K562 (cell line): ENCODE measurements around the gene ADD1. TPM values are rescaled to one million over a fixed set of nuclear protein-coding genes. Genes with fewer than 3 reads are reported as not detected.

Experiments
- BACH1 ChIP-seq: fragments of 200-800 bp; sonication (Bioruptor generic); IDR thresholded peaks from 2 replicates; pipeline ENCODE4 v1.6.1; 2016; ENCODE audit warnings: missing genetic modification characterization, missing compliant biosample characterization
- C11orf30 ChIP-seq: fragments of 450-650 bp; IDR thresholded peaks from 2 replicates; pipeline ENCODE4 v1.6.1; 2016; ENCODE audit warnings: low read depth, mild to moderate bottlenecking
- CREB1 ChIP-seq, 2 experiments: sonication (generic) in 1 of 2; formaldehyde crosslinking in 1 of 2; IDR thresholded peaks; 2 replicates each; pipeline versions ENCODE4 v1.6.1 to v1.8.0; 2012 to 2022; ENCODE audit warnings: inconsistent platforms in 1 of 2, mild to moderate bottlenecking in 1 of 2, missing genetic modification reagents in 1 of 2, moderate library complexity in 1 of 2
- HMG20B ChIP-seq: fragments of 250-450 bp; sonication (Bioruptor Pico); IDR thresholded peaks from 2 replicates; pipeline ENCODE4 v1.5.0; 2021; ENCODE audit warnings: mild to moderate bottlenecking
- KLF6 ChIP-seq: fragments of 250-450 bp; sonication (Bioruptor Pico); IDR thresholded peaks from 2 replicates; pipeline ENCODE4 v1.4.0; 2020; ENCODE audit warnings: mild to moderate bottlenecking, moderate library complexity, borderline replicate concordance
- MCM7 ChIP-seq, 2 experiments: fragments of 450-650 bp; IDR thresholded peaks; 2 replicates each; pipeline ENCODE4 v1.6.1; 2016 to 2018
- MYNN ChIP-seq, 2 experiments: sonication (generic); formaldehyde crosslinking in 1 of 2; IDR thresholded peaks; 2 replicates each; pipeline versions ENCODE4 v1.5.0 to v1.6.1; 2016 to 2020; ENCODE audit warnings: antibody characterized with exemption in 1 of 2, missing genetic modification reagents in 1 of 2
- NCOR1 ChIP-seq: fragments of 450-650 bp; IDR thresholded peaks from 2 replicates; pipeline ENCODE4 v1.6.1; 2016; ENCODE audit warnings: mild to moderate bottlenecking, moderate library complexity
- PCBP2 ChIP-seq: fragments of 200-400 bp; formaldehyde crosslinking; IDR thresholded peaks from 2 replicates; pipeline ENCODE4 v1.6.1; 2018; ENCODE audit warnings: low read length, low read depth, mild to moderate bottlenecking, moderate library complexity; ENCODE audit not compliant: poor library complexity, severe bottlenecking
- PKNOX1 ChIP-seq: fragments of 450-650 bp; IDR thresholded peaks from 2 replicates; pipeline ENCODE4 v1.6.1; 2016
- RCOR1 ChIP-seq, 2 experiments: IDR thresholded peaks; 2 replicates each; pipeline ENCODE4 v1.6.1; 2012; ENCODE audit warnings: low read depth in 2 of 2, low read length in 2 of 2, borderline replicate concordance in 1 of 2, improper control_type of control experiment in 1 of 2
- TBP ChIP-seq: optimal IDR thresholded peaks from 2 replicates; pipeline ENCODE3; 2011; ENCODE audit warnings: low read depth, low read length, improper control_type of control experiment
- ZC3H8 ChIP-seq: fragments of 450-650 bp; IDR thresholded peaks from 2 replicates; pipeline ENCODE4 v1.6.1; 2017
- ZFX ChIP-seq: sonication (generic); formaldehyde crosslinking; IDR thresholded peaks from 2 replicates; pipeline ENCODE4 v1.8.0; 2022; ENCODE audit warnings: mild to moderate bottlenecking, missing genetic modification reagents, moderate library complexity
- ZMIZ1 ChIP-seq, 2 experiments: fragments of 150-350 bp in 1 of 2; IDR thresholded peaks; 2 replicates each; pipeline ENCODE4 v1.6.1; 2012 to 2016; ENCODE audit warnings: low read depth in 2 of 2, low read length in 2 of 2, mild to moderate bottlenecking in 1 of 2, moderate library complexity in 1 of 2
- ZNF354B ChIP-seq: fragments of 250-450 bp; sonication (Bioruptor Pico); IDR thresholded peaks from 2 replicates; pipeline ENCODE4 v1.4.0; 2020
- polyA plus RNA-seq, 8 experiments: library from polyadenylated mRNA; depleted of rRNA in 4 of 8; stranded (reverse) in 5 of 8; unstranded in 3 of 8; fragments of >200 nt; fragmentation: Nextera tagmentation in 2 of 8; fragmentation: Illumina TruSeq in 1 of 8; extraction: Ambion mirVana in 2 of 8; extraction: Trizol in 1 of 8; gene quantifications; 2 replicates each; pipeline versions ENCODE4 v1.2.1 to v1.2.3, GENCODE V29; 2011 to 2014; ENCODE audit warnings: inconsistent platforms in 1 of 8, missing spikeins in 1 of 8
- total RNA-seq, 7 experiments: library from RNA; depleted of rRNA in 6 of 7; stranded (reverse); fragments of >200 nt in 6 of 7; fragmentation: Illumina TruSeq in 2 of 7; extraction: Trizol in 2 of 7; gene quantifications; 2 replicates each; pipeline versions ENCODE4 v1.2.1 to v1.2.3, GENCODE V29; 2011 to 2021; ENCODE audit warnings: low replicate concordance in 1 of 7

Gene ADD1
- total and polyA plus RNA-seq, 9 of the 15 experiments (the other 6 are each of a cell fraction or from before 2014, with no cell fraction given), result 17.5 to 153 (median 74.0) TPM

GRCh38 chr4:2935762-2936743 lies 92.4 kb downstream of the ADD1 start (continued):
- TF ChIP-seq ZMIZ1 (IDR thresholded peaks at IDR 0.05; ENCODE audit: low read depth in 2 of 2, low read length in 2 of 2) (no peak), PKNOX1 (no peak), BACH1 (tag) (no peak), MYNN (IDR thresholded peaks at IDR 0.05) (peak; percentile 81), MYNN (CRISPR knock-in tag; IDR thresholded peaks at IDR 0.05) (no peak), PCBP2 (no peak), KLF6 (CRISPR knock-in tag) (no peak), MCM7 (IDR thresholded peaks at IDR 0.05) (no peak), ZFX (CRISPR knock-in tag) (peak; percentile 46; the same call in 1 of the 2 replicates), ZNF354B (CRISPR knock-in tag) (no peak), NCOR1 (peak; percentile 14; the same call in 1 of the 2 replicates), RCOR1 (IDR thresholded peaks at IDR 0.05; ENCODE audit: borderline replicate concordance in 1 of 2, low read depth in 2 of 2, low read length in 2 of 2) (peak in 1 of 2 experiments; percentile 70; a peak in 1 of 4 replicates), ZC3H8 (no peak), CREB1 (IDR thresholded peaks at IDR 0.05) (no peak), CREB1 (CRISPR knock-in tag; IDR thresholded peaks at IDR 0.05) (no peak), HMG20B (CRISPR knock-in tag) (no peak), TBP (peak; percentile 15), C11orf30 (no peak)
